ENCODE data around the gene CELF2. TPM values are rescaled to one million over a fixed set of nuclear protein-coding genes. Genes with fewer than 3 reads are reported as not detected.

CELF2 gene
- total RNA-seq, 1 experiment from 2014 or later = 0.07 TPM

DNA sequence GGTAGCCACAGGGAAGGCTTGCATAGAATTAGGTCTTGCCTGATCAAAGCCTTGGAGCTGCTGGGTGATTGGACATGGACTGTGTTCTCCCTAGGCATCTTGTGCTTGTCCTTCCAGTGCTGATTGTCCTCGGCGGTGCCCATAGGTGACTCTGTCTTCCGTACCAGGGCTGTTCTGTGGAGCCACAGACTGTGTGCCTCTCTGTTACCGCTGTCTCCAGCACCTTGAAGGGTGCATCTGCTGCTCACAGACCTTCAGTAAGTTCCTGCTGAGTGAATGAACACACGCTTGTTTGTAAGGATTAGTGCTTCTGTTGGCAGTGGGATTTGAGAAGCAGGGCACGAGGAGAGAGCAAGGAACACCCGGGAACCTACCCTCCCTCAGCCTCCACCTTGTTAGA, 116.7 kb downstream of the CELF2 start:
- Mint-ChIP-seq H3K27ac (ENCODE audit: low read depth, unreplicated experiment) (no peak overlapping the region), H3K36me3 (ENCODE audit: insufficient read depth, unreplicated experiment) (no peaks in the 10 kb centered on the region), H3K9me3 (ENCODE audit: unreplicated experiment) (no peaks in the 10 kb centered on the region), H3K4me1 (ENCODE audit: insufficient read depth, unreplicated experiment) (no peaks in the 10 kb centered on the region), H3K27me3 (ENCODE audit: insufficient read depth, unreplicated experiment) (no peaks in the 10 kb centered on the region), H3K4me3 (ENCODE audit: unreplicated experiment) (no peak overlapping the region)
- ChIA-PET CTCF (no interaction called here), POLR2A (no interaction called here)
- TF ChIP-seq, protein P1, sequence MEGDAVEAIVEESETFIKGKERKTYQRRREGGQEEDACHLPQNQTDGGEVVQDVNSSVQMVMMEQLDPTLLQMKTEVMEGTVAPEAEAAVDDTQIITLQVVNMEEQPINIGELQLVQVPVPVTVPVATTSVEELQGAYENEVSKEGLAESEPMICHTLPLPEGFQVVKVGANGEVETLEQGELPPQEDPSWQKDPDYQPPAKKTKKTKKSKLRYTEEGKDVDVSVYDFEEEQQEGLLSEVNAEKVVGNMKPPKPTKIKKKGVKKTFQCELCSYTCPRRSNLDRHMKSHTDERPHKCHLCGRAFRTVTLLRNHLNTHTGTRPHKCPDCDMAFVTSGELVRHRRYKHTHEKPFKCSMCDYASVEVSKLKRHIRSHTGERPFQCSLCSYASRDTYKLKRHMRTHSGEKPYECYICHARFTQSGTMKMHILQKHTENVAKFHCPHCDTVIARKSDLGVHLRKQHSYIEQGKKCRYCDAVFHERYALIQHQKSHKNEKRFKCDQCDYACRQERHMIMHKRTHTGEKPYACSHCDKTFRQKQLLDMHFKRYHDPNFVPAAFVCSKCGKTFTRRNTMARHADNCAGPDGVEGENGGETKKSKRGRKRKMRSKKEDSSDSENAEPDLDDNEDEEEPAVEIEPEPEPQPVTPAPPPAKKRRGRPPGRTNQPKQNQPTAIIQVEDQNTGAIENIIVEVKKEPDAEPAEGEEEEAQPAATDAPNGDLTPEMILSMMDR (IDR thresholded peaks at IDR 0.05; ENCODE audit: unreplicated experiment) = no peak
- intact Hi-C loops (cut with micrococcal nuclease) = no loop called here
- no peak for DNase-seq (ENCODE audit: unreplicated experiment)
- BruUV-seq (replicated peaks) = no TSS peak

DNA sequence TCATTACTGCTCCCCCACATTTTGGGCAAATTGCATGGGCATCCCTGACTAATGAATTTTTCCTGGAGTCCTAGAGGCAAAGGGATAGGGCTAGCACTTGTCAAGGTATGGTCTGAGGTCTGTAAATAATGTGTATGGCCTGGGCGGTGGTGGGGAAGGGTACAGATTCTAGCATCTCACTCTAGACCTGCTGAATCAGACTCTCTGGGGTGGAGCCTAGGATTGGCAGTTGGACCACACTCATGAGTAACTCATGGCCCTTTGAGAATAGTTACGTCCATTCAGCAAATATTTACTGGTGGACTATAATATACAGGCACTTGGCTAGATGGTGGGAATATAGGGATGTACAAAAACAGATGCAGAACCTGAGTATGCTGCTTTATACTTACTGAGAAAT, 118.0 kb downstream of the CELF2 start:
- Mint-ChIP-seq H3K4me3 (ENCODE audit: unreplicated experiment) (no peak overlapping the region), H3K36me3 (ENCODE audit: insufficient read depth, unreplicated experiment) (no peaks in the 10 kb centered on the region), H3K9me3 (ENCODE audit: unreplicated experiment) (no peaks in the 10 kb centered on the region), H3K27ac (ENCODE audit: low read depth, unreplicated experiment) (no peak overlapping the region), H3K27me3 (ENCODE audit: insufficient read depth, unreplicated experiment) (no peaks in the 10 kb centered on the region), H3K4me1 (ENCODE audit: insufficient read depth, unreplicated experiment) (no peaks in the 10 kb centered on the region)
- ChIA-PET POLR2A (no interaction called here), CTCF (no interaction called here)
- no TSS peak for BruUV-seq (replicated peaks)
- TF ChIP-seq, protein P1 (IDR thresholded peaks at IDR 0.05; ENCODE audit: unreplicated experiment) = no peak
- intact Hi-C loops (cut with micrococcal nuclease) = no loop called here
- no peak for DNase-seq (ENCODE audit: unreplicated experiment)

- no peaks in the 10 kb centered on the region for H3K4me1 Mint-ChIP-seq (ENCODE audit: insufficient read depth, unreplicated experiment)
- peaks cover 9% of the 10 kb centered on the region for H3K9me3 Mint-ChIP-seq (ENCODE audit: unreplicated experiment)
- no TSS peak for BruUV-seq (replicated peaks)
- no peak for DNase-seq (ENCODE audit: unreplicated experiment)
- no peaks in the 10 kb centered on the region for H3K27me3 Mint-ChIP-seq (ENCODE audit: insufficient read depth, unreplicated experiment)
- no peaks in the 10 kb centered on the region for H3K36me3 Mint-ChIP-seq (ENCODE audit: insufficient read depth, unreplicated experiment)
- TF ChIP-seq, protein P1 (IDR thresholded peaks at IDR 0.05; ENCODE audit: unreplicated experiment) = no peak
- H3K4me3 Mint-ChIP-seq (ENCODE audit: unreplicated experiment) = no peak overlapping the region
- H3K27ac Mint-ChIP-seq (ENCODE audit: low read depth, unreplicated experiment) = no peak overlapping the region
- intact Hi-C loops (cut with micrococcal nuclease) = no loop called here
- CTCF ChIA-PET = no interaction called here
- POLR2A ChIA-PET = interaction anchor here (0.7 to 0.9 kb wide), 2 partner anchors 15 to 17 kb away, joined by 3 read pairs; no protein-coding TSS in a partner anchor
Observed at GRCh38 chr10:11138314-11139033, 120.8 kb downstream of the CELF2 start.

GRCh38 chr10:11140963-11141362, 123.3 kb downstream of the CELF2 start:
- no peaks in the 10 kb centered on the region for H3K27me3 Mint-ChIP-seq (ENCODE audit: insufficient read depth, unreplicated experiment)
- TF ChIP-seq, protein P1 (IDR thresholded peaks at IDR 0.05; ENCODE audit: unreplicated experiment) = no peak
- no TSS peak for BruUV-seq (replicated peaks)
- intact Hi-C loops (cut with micrococcal nuclease) = no loop called here
- no peaks in the 10 kb centered on the region for H3K36me3 Mint-ChIP-seq (ENCODE audit: insufficient read depth, unreplicated experiment)
- H3K27ac Mint-ChIP-seq (ENCODE audit: low read depth, unreplicated experiment) = no peak overlapping the region
- no peak overlapping the region for H3K4me3 Mint-ChIP-seq (ENCODE audit: unreplicated experiment)
- H3K9me3 Mint-ChIP-seq (ENCODE audit: unreplicated experiment) = peaks cover 10% of the 10 kb centered on the region
- CTCF ChIA-PET = no interaction called here
- DNase-seq (ENCODE audit: unreplicated experiment) = no peak
- POLR2A ChIA-PET = no interaction called here
- no peaks in the 10 kb centered on the region for H3K4me1 Mint-ChIP-seq (ENCODE audit: insufficient read depth, unreplicated experiment)

All from MCF 10A (cell line).